OCI-LY3 (cell line): ENCODE results near the gene GNGT2.

Source experiments
- EZH2phosphoT487 ChIP-seq: fragments of 200-600 bp; shearing (Covaris generic); IDR thresholded peaks from 2 replicates; pipeline ENCODE4 v1.6.1; 2018; ENCODE audit warnings: antibody characterized with exemption, mixed run types, low read depth
- TF ChIP-seq, protein P1 (sequence below): fragments of 200-600, 300-600 bp; sonication (generic); IDR thresholded peaks from 2 replicates; pipeline ENCODE4 v1.5.1; 2014; ENCODE audit warnings: antibody characterized with exemption, low read length, low read depth

DNA sequence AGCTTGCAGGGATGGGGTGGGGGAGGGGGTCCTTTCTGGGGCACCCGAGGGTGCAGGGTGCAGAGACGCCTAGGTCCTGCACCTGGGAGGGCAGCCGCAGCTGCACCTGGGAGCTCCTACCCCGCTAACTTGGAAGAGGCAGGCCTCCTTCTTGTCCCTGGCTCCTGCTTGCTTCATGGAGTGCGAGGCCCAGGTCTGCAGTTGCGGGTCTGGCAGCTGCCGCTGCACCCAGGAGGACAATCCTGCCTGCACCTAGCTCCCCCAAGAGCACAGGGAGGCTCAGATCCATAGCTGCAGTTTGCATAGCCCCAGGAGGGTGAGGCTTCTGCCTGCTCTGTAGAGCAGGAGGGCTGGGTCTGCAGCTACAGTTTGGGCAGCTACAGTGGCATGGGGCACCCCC lies 26.6 kb downstream of the GNGT2 start:
- TF ChIP-seq, protein P1, sequence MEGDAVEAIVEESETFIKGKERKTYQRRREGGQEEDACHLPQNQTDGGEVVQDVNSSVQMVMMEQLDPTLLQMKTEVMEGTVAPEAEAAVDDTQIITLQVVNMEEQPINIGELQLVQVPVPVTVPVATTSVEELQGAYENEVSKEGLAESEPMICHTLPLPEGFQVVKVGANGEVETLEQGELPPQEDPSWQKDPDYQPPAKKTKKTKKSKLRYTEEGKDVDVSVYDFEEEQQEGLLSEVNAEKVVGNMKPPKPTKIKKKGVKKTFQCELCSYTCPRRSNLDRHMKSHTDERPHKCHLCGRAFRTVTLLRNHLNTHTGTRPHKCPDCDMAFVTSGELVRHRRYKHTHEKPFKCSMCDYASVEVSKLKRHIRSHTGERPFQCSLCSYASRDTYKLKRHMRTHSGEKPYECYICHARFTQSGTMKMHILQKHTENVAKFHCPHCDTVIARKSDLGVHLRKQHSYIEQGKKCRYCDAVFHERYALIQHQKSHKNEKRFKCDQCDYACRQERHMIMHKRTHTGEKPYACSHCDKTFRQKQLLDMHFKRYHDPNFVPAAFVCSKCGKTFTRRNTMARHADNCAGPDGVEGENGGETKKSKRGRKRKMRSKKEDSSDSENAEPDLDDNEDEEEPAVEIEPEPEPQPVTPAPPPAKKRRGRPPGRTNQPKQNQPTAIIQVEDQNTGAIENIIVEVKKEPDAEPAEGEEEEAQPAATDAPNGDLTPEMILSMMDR: no peak
- TF ChIP-seq EZH2phosphoT487: no peak
